Activated naive CD8-positive, alpha-beta T cell treated with anti-CD3 and anti-CD28 coated beads, Interleukin-2, amount 10 ng/mL, durations not matched to agents 7 days and 5 days (primary cell): ENCODE results near the gene POMT1. TPM values are rescaled to one million over a fixed set of nuclear protein-coding genes. Genes with fewer than 3 reads are reported as not detected.
A peak's percentile ranks its signal among the peaks of the same experiment; 100 is the strongest.
"Not testable (repeated sequence)": the region's sequence is repeated elsewhere in the genome, so short reads cannot be mapped to it uniquely, and the experiment has no call there.

Source experiments
- ATAC-seq: fragments of 150-1000 bp; cut with Tn5 transposase; one replicate; pipeline ENCODE4 v1.10.0; 2021; ENCODE audit warnings: low read depth, moderate library complexity
- POLR2A ChIA-PET: fragments of 350-600 bp; sonication (Branson Sonifier 250); formaldehyde crosslinking; loops from one replicate; lab custom pipeline; 2021; ENCODE audit warnings: antibody characterized with exemption; lab: Charles Lee
- DNase-seq: peaks from one replicate; pipeline ENCODE4 v3.0.0; 2021
- H3K27ac Mint-ChIP-seq: one replicate; pipeline ENCODE4 v1.8.0; 2022; ENCODE audit warnings: mild to moderate bottlenecking, mixed read lengths
- H3K27me3 Mint-ChIP-seq: one replicate; pipeline ENCODE4 v1.8.0; 2022; ENCODE audit warnings: mild to moderate bottlenecking, moderate library complexity, mixed read lengths
- H3K36me3 Mint-ChIP-seq: one replicate; pipeline ENCODE4 v1.8.0; 2021; ENCODE audit warnings: mild to moderate bottlenecking, mixed read lengths
- H3K4me1 Mint-ChIP-seq: one replicate; pipeline ENCODE4 v1.8.0; 2021; ENCODE audit warnings: mixed read lengths
- H3K4me3 Mint-ChIP-seq: one replicate; pipeline ENCODE4 v1.8.0; 2022; ENCODE audit warnings: mild to moderate bottlenecking, moderate library complexity, mixed read lengths
- H3K9me3 Mint-ChIP-seq: one replicate; pipeline ENCODE4 v1.8.0; 2021; ENCODE audit warnings: mixed read lengths
- total RNA-seq, 2 experiments: library from RNA; stranded (reverse); gene quantifications; one replicate each; pipeline ENCODE4 v1.2.3, GENCODE V29; 2021

Gene POMT1
- total RNA-seq, 2 experiments from 2014 or later = 44.0 to 51.4 TPM

- H3K4me1 Mint-ChIP-seq, H3K4me3 Mint-ChIP-seq, ATAC-seq, H3K9me3 Mint-ChIP-seq, H3K27ac Mint-ChIP-seq, DNase-seq, H3K27me3 Mint-ChIP-seq: not testable (repeated sequence)
- H3K36me3 Mint-ChIP-seq = peaks cover 38% of the 10 kb centered on the region
- POLR2A ChIA-PET = interaction anchor here (0.7 kb wide), 1 partner anchor 99 kb away, joined by 4 read pairs; no protein-coding TSS in a partner anchor
Measured at GRCh38 chr9:131472085-131472484, 30.6 kb upstream of the POMT1 start.

- no peaks in the 10 kb centered on the region for H3K27me3 Mint-ChIP-seq
- DNase-seq (peak; percentile 24), ATAC-seq (no peak)
- POLR2A ChIA-PET = interaction anchor here (0.6 to 1.9 kb wide), 2 partner anchors 38 to 100 kb away, joined by 4 to 7 read pairs; no protein-coding TSS in a partner anchor
- H3K36me3 Mint-ChIP-seq = peaks cover 32% of the 10 kb centered on the region
- no peaks in the 10 kb centered on the region for H3K9me3 Mint-ChIP-seq
- H3K4me3 Mint-ChIP-seq = no peak overlapping the region
- H3K4me1 Mint-ChIP-seq = peaks cover 4% of the 10 kb centered on the region
- H3K27ac Mint-ChIP-seq = no peak overlapping the region
Measured at GRCh38 chr9:131473198-131473885, 29.4 kb upstream of the POMT1 start.

GRCh38 chr9:131473891-131474290 is 28.8 kb upstream of the POMT1 start:
- peak; percentile 16 for DNase-seq
- POLR2A ChIA-PET = interaction anchor here (0.6 to 1.9 kb wide), 2 partner anchors 39 to 101 kb away, joined by 4 to 7 read pairs; no protein-coding TSS in a partner anchor
- Mint-ChIP-seq H3K9me3 (no peaks in the 10 kb centered on the region), H3K27me3 (no peaks in the 10 kb centered on the region), H3K27ac (no peak overlapping the region), H3K4me1 (peaks cover 5% of the 10 kb centered on the region), H3K4me3 (no peak overlapping the region), H3K36me3 (peaks cover 34% of the 10 kb centered on the region)
- no peak for ATAC-seq

- POLR2A ChIA-PET = interaction anchor here (0.6 to 1.9 kb wide), 2 partner anchors 102 to 203 kb away, joined by 3 to 7 read pairs; no protein-coding TSS in a partner anchor
- H3K36me3 Mint-ChIP-seq = peaks cover 33% of the 10 kb centered on the region
Measured at GRCh38 chr9:131474711-131475110, 28.0 kb upstream of the POMT1 start.

GRCh38 chr9:131475111-131475955 is 27.4 kb upstream of the POMT1 start:
- no peak overlapping the region for H3K4me3 Mint-ChIP-seq
- POLR2A ChIA-PET = interaction anchor here (1.9 kb wide), 1 partner anchor 102 kb away, joined by 7 read pairs; no protein-coding TSS in a partner anchor
- DNase-seq = no peak
- H3K9me3 Mint-ChIP-seq = no peaks in the 10 kb centered on the region
- no peak for ATAC-seq
- peaks cover 5% of the 10 kb centered on the region for H3K4me1 Mint-ChIP-seq
- peaks cover 30% of the 10 kb centered on the region for H3K36me3 Mint-ChIP-seq
- H3K27me3 Mint-ChIP-seq = no peaks in the 10 kb centered on the region
- no peak overlapping the region for H3K27ac Mint-ChIP-seq

More at GRCh38 chr9:131474711-131475110, 28.0 kb upstream of the POMT1 start:
- ATAC-seq = no peak
- H3K27me3 Mint-ChIP-seq = no peaks in the 10 kb centered on the region
- no peak overlapping the region for H3K4me3 Mint-ChIP-seq
- DNase-seq = no peak
- peaks cover 5% of the 10 kb centered on the region for H3K4me1 Mint-ChIP-seq
- no peak overlapping the region for H3K27ac Mint-ChIP-seq
- H3K9me3 Mint-ChIP-seq = no peaks in the 10 kb centered on the region

- Mint-ChIP-seq H3K27ac (no peak overlapping the region), H3K9me3 (no peaks in the 10 kb centered on the region), H3K36me3 (peaks cover 23% of the 10 kb centered on the region), H3K4me3 (no peak overlapping the region), H3K4me1 (peaks cover 5% of the 10 kb centered on the region), H3K27me3 (no peaks in the 10 kb centered on the region)
- no peak for ATAC-seq
- POLR2A ChIA-PET = no interaction called here
- DNase-seq = no peak
Measured at GRCh38 chr9:131475956-131476776, 26.6 kb upstream of the POMT1 start.

GRCh38 chr9:131476777-131477345 is 25.9 kb upstream of the POMT1 start:
- Mint-ChIP-seq H3K27me3 (no peaks in the 10 kb centered on the region), H3K27ac (no peak overlapping the region), H3K4me1 (peaks cover 5% of the 10 kb centered on the region), H3K4me3 (no peak overlapping the region), H3K9me3 (no peaks in the 10 kb centered on the region), H3K36me3 (peaks cover 20% of the 10 kb centered on the region)
- no peak for DNase-seq
- no peak for ATAC-seq
- POLR2A ChIA-PET = interaction anchor here (1.0 kb wide), 1 partner anchor 104 kb away, joined by 4 read pairs; no protein-coding TSS in a partner anchor

GRCh38 chr9:131477367-131477766 is 25.4 kb upstream of the POMT1 start:
- Mint-ChIP-seq H3K27ac (no peak overlapping the region), H3K36me3 (peaks cover 24% of the 10 kb centered on the region), H3K4me1 (peaks cover 5% of the 10 kb centered on the region), H3K4me3 (no peak overlapping the region), H3K27me3 (no peaks in the 10 kb centered on the region), H3K9me3 (no peaks in the 10 kb centered on the region)
- POLR2A ChIA-PET = interaction anchor here (0.6 to 1.0 kb wide), 2 partner anchors 104 to 153 kb away, joined by 4 read pairs; no protein-coding TSS in a partner anchor
- DNase-seq = no peak
- ATAC-seq = no peak

- Mint-ChIP-seq H3K36me3 (peaks cover 23% of the 10 kb centered on the region), H3K4me1 (peaks cover 3% of the 10 kb centered on the region), H3K27ac (no peak overlapping the region), H3K4me3 (no peak overlapping the region), H3K27me3 (no peaks in the 10 kb centered on the region), H3K9me3 (no peaks in the 10 kb centered on the region)
- POLR2A ChIA-PET = interaction anchor here (0.6 to 1.0 kb wide), 2 partner anchors 105 to 153 kb away, joined by 4 read pairs; no protein-coding TSS in a partner anchor
- no peak for DNase-seq
- no peak for ATAC-seq
Measured at GRCh38 chr9:131477816-131478419, 24.8 kb upstream of the POMT1 start.

GRCh38 chr9:131478421-131478868 is 24.3 kb upstream of the POMT1 start:
- Mint-ChIP-seq H3K4me3 (no peak overlapping the region), H3K27ac (no peak overlapping the region), H3K27me3 (no peaks in the 10 kb centered on the region), H3K36me3 (peaks cover 23% of the 10 kb centered on the region), H3K9me3 (no peaks in the 10 kb centered on the region), H3K4me1 (peaks cover 3% of the 10 kb centered on the region)
- POLR2A ChIA-PET = no interaction called here
- no peak for ATAC-seq
- peak; percentile 67 for DNase-seq

GRCh38 chr9:131478911-131479310 is 23.8 kb upstream of the POMT1 start:
- H3K4me3 Mint-ChIP-seq = no peak overlapping the region
- POLR2A ChIA-PET = no interaction called here
- H3K9me3 Mint-ChIP-seq = no peaks in the 10 kb centered on the region
- peaks cover 3% of the 10 kb centered on the region for H3K4me1 Mint-ChIP-seq
- DNase-seq = no peak
- peak overlapping the region; percentile 16 for H3K27ac Mint-ChIP-seq
- ATAC-seq = no peak
- H3K36me3 Mint-ChIP-seq = peaks cover 22% of the 10 kb centered on the region
- no peaks in the 10 kb centered on the region for H3K27me3 Mint-ChIP-seq

GRCh38 chr9:131480258-131480657 is 22.5 kb upstream of the POMT1 start:
- H3K27me3 Mint-ChIP-seq = no peaks in the 10 kb centered on the region
- ATAC-seq (no peak), DNase-seq (no peak)
- H3K36me3 Mint-ChIP-seq = peaks cover 20% of the 10 kb centered on the region
- no peaks in the 10 kb centered on the region for H3K9me3 Mint-ChIP-seq
- peaks cover 3% of the 10 kb centered on the region for H3K4me1 Mint-ChIP-seq
- no peak overlapping the region for H3K4me3 Mint-ChIP-seq
- H3K27ac Mint-ChIP-seq = peak overlapping the region; percentile 38
- POLR2A ChIA-PET = interaction anchor here (0.7 to 0.8 kb wide), 2 partner anchors 11 to 19 kb away, joined by 3 read pairs; no protein-coding TSS in a partner anchor
